Uterus (tissue), 4 donors: ENCODE results near the gene MAEA. TPM values are rescaled to one million over a fixed set of nuclear protein-coding genes. Genes with fewer than 3 reads are reported as not detected.

Experiments
- DNase-seq, 2 donors: peaks; one replicate each; pipeline ENCODE4 v3.0.0-alpha.2; 2019 to 2020
- H3K27ac ChIP-seq, 2 donors: fragments of 200-600 bp; sonication (generic); 1 replicate in 1 of 2; 2 replicates in 1 of 2; pipeline ENCODE4 v1.5.1; 2016 to 2018
- H3K27me3 ChIP-seq, 2 donors: fragments of 200-600 bp; sonication (generic); one replicate each; pipeline ENCODE4 v1.5.1; 2018 to 2019; ENCODE audit warnings: control low read depth in 1 of 2
- H3K36me3 ChIP-seq, 2 donors: fragments of 200-600 bp; sonication (generic); one replicate each; pipeline ENCODE4 v1.5.1; 2019; ENCODE audit warnings: control low read depth in 1 of 2
- H3K4me1 ChIP-seq, 2 donors: fragments of 200-600 bp; sonication (generic); one replicate each; pipeline ENCODE4 v1.5.1; 2018 to 2019; ENCODE audit warnings: control low read depth in 1 of 2
- H3K4me3 ChIP-seq, 2 donors: fragments of 200-600 bp; sonication (generic); 1 replicate in 1 of 2; 2 replicates in 1 of 2; pipeline ENCODE4 v1.5.1; 2018 to 2019; ENCODE audit warnings: mild to moderate bottlenecking in 1 of 2
- H3K9me3 ChIP-seq, 2 donors: fragments of 200-600 bp; sonication (generic); one replicate each; pipeline ENCODE4 v1.5.1; 2019; ENCODE audit warnings: control low read depth in 1 of 2
- CTCF ChIP-seq, 4 experiments: fragments of 200-600 bp in 2 of 4; fragments of 450-650 bp in 2 of 4; sonication (generic) in 2 of 4; IDR thresholded peaks; one replicate each; pipeline ENCODE4 v1.5.1; 2016 to 2019; ENCODE audit warnings: antibody characterized with exemption in 4 of 4, mild to moderate bottlenecking in 2 of 4, moderate library complexity in 1 of 4
- POLR2A ChIP-seq, 2 donors: fragments of 450-650 bp; IDR thresholded peaks; one replicate each; pipeline ENCODE4 v1.6.1; 2016; ENCODE audit warnings: antibody characterized with exemption in 2 of 2, mild to moderate bottlenecking in 1 of 2, moderate library complexity in 1 of 2
- intact Hi-C: fragments of 100-400 bp; cut with DNase I; formaldehyde crosslinking; loops from one replicate; pipeline ENCODE4 v1.15.1; 2023; ENCODE audit warnings: low total_unique reads
- total RNA-seq, 4 donors: library from RNA; depleted of rRNA in 3 of 4; stranded (reverse); fragments of >200 nt in 3 of 4; gene quantifications; one replicate each; pipeline versions ENCODE4 v1.1.0 to v1.2.4, GENCODE V29; 2014 to 2023
- donor health status: DM: yes; HTN: yes; CAD: no.

The MAEA gene
- total RNA-seq, 4 donors from 2014 or later: 32.3 to 70.7 (median 67.8) TPM

- intact Hi-C loops: no loop called here
- DNase-seq: peak in 1 of 2 donors; percentile 12
- H3K4me1 ChIP-seq: peaks cover 8 to 43% of the 10 kb centered on the region in 2 donors
Measured at GRCh38 chr4:1241936-1242505, 47.7 kb upstream of the MAEA start.

GRCh38 chr4:1242506-1243450 is 46.9 kb upstream of the MAEA start:
- no peak for TF ChIP-seq CTCF (IDR thresholded peaks at IDR 0.05)
- no peak for TF ChIP-seq POLR2A (IDR thresholded peaks at IDR 0.05)
- Histone ChIP-seq H3K4me1 (peaks cover 8 to 44% of the 10 kb centered on the region in 2 donors), H3K36me3 (no peaks in the 10 kb centered on the region), H3K4me3 (no peak overlapping the region), H3K9me3 (no peaks in the 10 kb centered on the region), H3K27me3 (no peaks in the 10 kb centered on the region), H3K27ac (no peak overlapping the region)
- intact Hi-C loops: no loop called here
- DNase-seq: peak in 1 of 2 donors; percentile 12

More at GRCh38 chr4:1241936-1242505, 47.7 kb upstream of the MAEA start:
- TF ChIP-seq CTCF (IDR thresholded peaks at IDR 0.05): no peak
- TF ChIP-seq POLR2A (IDR thresholded peaks at IDR 0.05): no peak
- H3K9me3 ChIP-seq: no peaks in the 10 kb centered on the region
- no peaks in the 10 kb centered on the region for H3K36me3 ChIP-seq
- no peak overlapping the region for H3K27ac ChIP-seq
- no peak overlapping the region for H3K4me3 ChIP-seq
- H3K27me3 ChIP-seq: no peaks in the 10 kb centered on the region

DNA sequence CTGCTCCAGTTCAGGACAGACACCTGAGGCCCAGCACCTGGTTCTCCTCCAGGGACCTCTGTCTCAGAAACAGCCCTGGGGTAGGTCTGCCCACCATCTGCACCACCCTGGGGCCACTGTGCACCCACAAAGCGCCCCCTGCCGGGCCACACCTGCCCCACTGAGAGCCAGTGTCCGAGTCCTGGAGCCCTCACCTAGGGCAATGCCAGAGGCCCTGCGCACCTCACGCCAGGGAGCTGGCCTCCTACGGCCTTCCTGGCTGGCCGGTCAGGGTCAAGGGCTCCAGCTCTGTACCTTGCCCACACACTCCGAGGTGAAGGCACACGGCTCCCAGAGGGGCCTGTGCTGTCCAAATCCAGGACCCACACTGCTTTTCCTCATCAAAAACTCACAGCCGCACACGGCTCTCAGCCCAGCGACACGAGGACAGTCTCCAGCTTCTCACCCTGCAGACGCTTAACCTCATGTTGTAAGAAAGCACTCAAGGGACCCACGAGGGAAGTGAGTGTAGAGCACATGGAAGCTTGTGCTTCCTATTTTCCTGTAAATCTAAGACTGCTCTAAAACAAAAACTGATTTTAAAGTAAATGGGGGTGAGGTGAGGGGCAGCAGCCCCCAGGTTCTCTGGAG is 46.1 kb upstream of the MAEA start:
- H3K27ac ChIP-seq: no peak overlapping the region
- DNase-seq: peak in 1 of 2 donors; percentile 15
- no peaks in the 10 kb centered on the region for H3K36me3 ChIP-seq
- TF ChIP-seq POLR2A (IDR thresholded peaks at IDR 0.05) (no peak), CTCF (IDR thresholded peaks at IDR 0.05) (no peak)
- no peak overlapping the region for H3K4me3 ChIP-seq
- intact Hi-C loops: no loop called here
- no peaks in the 10 kb centered on the region for H3K9me3 ChIP-seq
- H3K4me1 ChIP-seq: peaks cover 8 to 44% of the 10 kb centered on the region in 2 donors
- no peaks in the 10 kb centered on the region for H3K27me3 ChIP-seq

DNA sequence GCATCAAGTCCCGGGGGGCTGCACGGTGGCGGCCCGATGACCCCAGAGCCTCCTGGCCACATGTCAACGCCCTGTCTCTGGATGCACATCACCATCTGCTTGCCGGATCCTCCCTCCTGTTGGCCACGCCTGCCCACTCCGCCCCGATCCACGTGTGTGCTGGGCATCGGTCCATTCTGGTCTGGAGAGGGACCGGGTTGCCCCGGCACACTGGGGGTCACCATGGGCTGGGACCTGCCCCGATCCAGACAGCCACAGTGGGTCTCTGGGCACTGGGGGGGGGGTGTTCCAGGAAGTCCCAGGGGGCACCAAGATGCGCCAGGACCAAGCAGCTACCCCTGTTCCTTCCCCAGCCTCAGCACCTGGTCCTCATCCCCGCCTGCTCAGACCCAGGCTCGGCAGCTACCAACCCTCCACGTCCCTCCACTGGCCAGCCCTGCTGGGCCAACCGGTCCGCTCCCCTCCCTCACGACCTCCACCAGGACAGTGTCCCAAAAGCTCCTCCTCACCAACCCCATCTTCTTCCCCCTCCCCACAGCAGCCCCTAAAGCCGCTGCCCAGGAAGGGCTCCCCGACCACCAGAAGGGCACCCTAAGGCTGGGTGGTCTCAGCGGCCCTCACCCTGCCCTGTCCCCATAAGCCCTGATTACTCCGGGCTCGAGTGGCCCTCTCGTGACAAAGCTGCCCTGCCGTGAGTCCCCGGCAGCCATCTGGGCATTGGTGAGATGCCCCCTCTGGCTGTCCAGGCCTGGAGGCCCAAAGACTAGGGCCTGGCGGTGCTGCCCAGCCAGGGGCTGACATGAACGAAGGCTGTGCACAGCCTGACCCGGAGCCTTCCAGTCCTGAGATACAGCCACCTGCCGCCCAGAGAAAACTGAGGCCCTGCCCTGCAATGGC is 45.4 kb upstream of the MAEA start:
- DNase-seq: peak; percentile 31 to 52
- TF ChIP-seq POLR2A (IDR thresholded peaks at IDR 0.05) (no peak), CTCF (IDR thresholded peaks at IDR 0.05) (no peak)
- intact Hi-C loops: no loop called here
- Histone ChIP-seq H3K36me3 (no peaks in the 10 kb centered on the region), H3K9me3 (no peaks in the 10 kb centered on the region), H3K4me3 (no peak overlapping the region), H3K27me3 (no peaks in the 10 kb centered on the region), H3K27ac (no peak overlapping the region), H3K4me1 (peaks cover 8 to 44% of the 10 kb centered on the region in 2 donors)
